OCI-LY7 (cell line): Measurements from ENCODE around the gene ELL2. TPM values are rescaled to one million over a fixed set of nuclear protein-coding genes. Genes with fewer than 3 reads are reported as not detected.

ENCODE experiments used
- BruUV-seq: library from RNA; stranded (reverse); fragments of 400-500 nt; replicated peaks from 2 replicates; lab custom pipeline; 2021; lab: Mats Ljungman, UMichigan
- CTCF ChIA-PET: fragments of 300-600 bp; sonication (Branson Sonifier 250); formaldehyde crosslinking; loops from one replicate; lab custom pipeline; 2022; ENCODE audit warnings: antibody characterized with exemption; ENCODE audit not compliant: unreplicated experiment; lab: Charles Lee
- POLR2A ChIA-PET: fragments of 300-600 bp; sonication (Branson Sonifier 250); formaldehyde crosslinking; loops from one replicate; lab custom pipeline; 2022; ENCODE audit warnings: antibody characterized with exemption; lab: Charles Lee
- DNase-seq: peaks from one replicate; pipeline ENCODE4 v3.0.0-alpha.2; 2015; ENCODE audit warnings: low spot score
- H2AFZ ChIP-seq: fragments of 200-600 bp; sonication (generic), shearing (Covaris generic); 2 replicates; pipeline ENCODE4 v1.6.1; 2014; ENCODE audit warnings: mild to moderate bottlenecking, antibody characterized with exemption, low read length, moderate library complexity
- H3K27ac ChIP-seq: fragments of 200-600 bp; sonication (generic); 2 replicates; pipeline ENCODE4 v1.5.1; 2014; ENCODE audit warnings: mixed run types, low read depth, mild to moderate bottlenecking, moderate library complexity, low read length, inconsistent platforms; ENCODE audit not compliant: poor library complexity, severe bottlenecking
- H3K36me3 ChIP-seq: fragments of 200-600 bp; sonication (generic); 2 replicates; pipeline ENCODE4 v1.6.1; 2014; ENCODE audit warnings: mild to moderate bottlenecking, antibody characterized with exemption, low read length, moderate library complexity, mixed read lengths; ENCODE audit not compliant: insufficient read depth
- H3K4me1 ChIP-seq: fragments of 200-600 bp; sonication (generic); 2 replicates; pipeline ENCODE4 v1.5.1; 2014; ENCODE audit warnings: mild to moderate bottlenecking, low read length; ENCODE audit not compliant: insufficient read depth, poor library complexity, severe bottlenecking
- H3K4me2 ChIP-seq: fragments of 200-600 bp; sonication (generic); 2 replicates; pipeline ENCODE4 v1.6.1; 2014; ENCODE audit warnings: mild to moderate bottlenecking, low read length
- H3K4me3 ChIP-seq: fragments of 200-600 bp; sonication (generic); 2 replicates; pipeline ENCODE4 v1.5.1; 2014; ENCODE audit warnings: mild to moderate bottlenecking, low read depth, low read length; ENCODE audit not compliant: poor library complexity, severe bottlenecking
- H3K79me2 ChIP-seq: fragments of 200-600 bp; sonication (generic); 2 replicates; pipeline ENCODE4 v1.6.1; 2016; ENCODE audit warnings: low read depth, mild to moderate bottlenecking, low read length, moderate library complexity, mixed read lengths; ENCODE audit not compliant: insufficient read depth
- H3K9me2 ChIP-seq: fragments of 200-600 bp; sonication (generic); 2 replicates; pipeline ENCODE4 v1.6.1; 2016; ENCODE audit warnings: mild to moderate bottlenecking, low read length, mixed read lengths; ENCODE audit not compliant: insufficient read depth
- H3K9me3 ChIP-seq: fragments of 200-600 bp; sonication (generic); 2 replicates; pipeline ENCODE4 v1.6.1; 2014; ENCODE audit warnings: mild to moderate bottlenecking, mixed run types, low read length, mixed read lengths
- H4K20me1 ChIP-seq: fragments of 200-600 bp; sonication (generic); 2 replicates; pipeline ENCODE4 v1.6.1; 2014; ENCODE audit warnings: mild to moderate bottlenecking, antibody characterized with exemption, low read length, moderate library complexity, mixed read lengths; ENCODE audit not compliant: insufficient read depth
- EZH2phosphoT487 ChIP-seq: fragments of 200-600 bp; sonication (generic); IDR thresholded peaks from 2 replicates; pipeline ENCODE4 v1.6.1; 2018; ENCODE audit warnings: low read depth, borderline replicate concordance, mild to moderate bottlenecking, mixed run types, antibody characterized with exemption, low read length, moderate library complexity, mixed read lengths
- intact Hi-C: fragments of 100-400 bp; cut with micrococcal nuclease; formaldehyde crosslinking; loops from one replicate; pipeline ENCODE4 v1.10.0; 2022; ENCODE audit not compliant: unreplicated experiment
- total RNA-seq, 2 experiments: library from RNA; depleted of rRNA in 1 of 2; stranded (reverse); fragments of >200 nt in 1 of 2; shearing (Covaris generic) in 1 of 2; gene quantifications; 2 replicates each; pipeline ENCODE4 v1.2.3, GENCODE V29; 2014 to 2022
- TF ChIP-seq, protein P1 (sequence below): fragments of 200-600 bp; sonication (generic); conservative IDR thresholded peaks from 2 replicates; pipeline ENCODE4 v1.5.1; 2014; ENCODE audit warnings: mild to moderate bottlenecking, antibody characterized with exemption, low read length, moderate library complexity, mixed read lengths

ELL2 gene
- total RNA-seq, 2 experiments from 2014 or later = 0.98 to 4.7 TPM

- POLR2A ChIA-PET = no interaction called here
- TF ChIP-seq EZH2phosphoT487 = no peak
- TF ChIP-seq, protein P1, sequence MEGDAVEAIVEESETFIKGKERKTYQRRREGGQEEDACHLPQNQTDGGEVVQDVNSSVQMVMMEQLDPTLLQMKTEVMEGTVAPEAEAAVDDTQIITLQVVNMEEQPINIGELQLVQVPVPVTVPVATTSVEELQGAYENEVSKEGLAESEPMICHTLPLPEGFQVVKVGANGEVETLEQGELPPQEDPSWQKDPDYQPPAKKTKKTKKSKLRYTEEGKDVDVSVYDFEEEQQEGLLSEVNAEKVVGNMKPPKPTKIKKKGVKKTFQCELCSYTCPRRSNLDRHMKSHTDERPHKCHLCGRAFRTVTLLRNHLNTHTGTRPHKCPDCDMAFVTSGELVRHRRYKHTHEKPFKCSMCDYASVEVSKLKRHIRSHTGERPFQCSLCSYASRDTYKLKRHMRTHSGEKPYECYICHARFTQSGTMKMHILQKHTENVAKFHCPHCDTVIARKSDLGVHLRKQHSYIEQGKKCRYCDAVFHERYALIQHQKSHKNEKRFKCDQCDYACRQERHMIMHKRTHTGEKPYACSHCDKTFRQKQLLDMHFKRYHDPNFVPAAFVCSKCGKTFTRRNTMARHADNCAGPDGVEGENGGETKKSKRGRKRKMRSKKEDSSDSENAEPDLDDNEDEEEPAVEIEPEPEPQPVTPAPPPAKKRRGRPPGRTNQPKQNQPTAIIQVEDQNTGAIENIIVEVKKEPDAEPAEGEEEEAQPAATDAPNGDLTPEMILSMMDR = no peak
- Histone ChIP-seq H3K4me3 (no peak overlapping the region), H2AFZ (no peak overlapping the region), H3K9me3 (no peaks in the 10 kb centered on the region), H4K20me1 (no peaks in the 10 kb centered on the region), H3K9me2 (no peaks in the 10 kb centered on the region), H3K4me2 (no peak overlapping the region), H3K4me1 (no peaks in the 10 kb centered on the region), H3K36me3 (no peaks in the 10 kb centered on the region), H3K79me2 (no peaks in the 10 kb centered on the region), H3K27ac (no peak overlapping the region)
- DNase-seq = no peak
- intact Hi-C loops = no loop called here
- BruUV-seq = no TSS peak
- CTCF ChIA-PET = no interaction called here
Measured at GRCh38 chr5:95895771-95896170, 65.9 kb downstream of the ELL2 start.

GRCh38 chr5:95895251-95895650, 66.4 kb downstream of the ELL2 start:
- no peaks in the 10 kb centered on the region for H3K79me2 ChIP-seq
- ChIA-PET CTCF (no interaction called here), POLR2A (interaction anchor here (0.8 kb wide), 1 partner anchor 45 kb away, joined by 4 read pairs; no protein-coding TSS in a partner anchor)
- H3K4me1 ChIP-seq = no peaks in the 10 kb centered on the region
- no peak for DNase-seq
- no peak overlapping the region for H3K4me2 ChIP-seq
- H2AFZ ChIP-seq = no peak overlapping the region
- no peaks in the 10 kb centered on the region for H4K20me1 ChIP-seq
- H3K27ac ChIP-seq = no peak overlapping the region
- no peak overlapping the region for H3K4me3 ChIP-seq
- H3K36me3 ChIP-seq = no peaks in the 10 kb centered on the region
- H3K9me2 ChIP-seq = no peaks in the 10 kb centered on the region
- TF ChIP-seq EZH2phosphoT487 = no peak
- TF ChIP-seq, protein P1 = no peak
- H3K9me3 ChIP-seq = no peaks in the 10 kb centered on the region
- intact Hi-C loops = no loop called here
- BruUV-seq = no TSS peak

DNA sequence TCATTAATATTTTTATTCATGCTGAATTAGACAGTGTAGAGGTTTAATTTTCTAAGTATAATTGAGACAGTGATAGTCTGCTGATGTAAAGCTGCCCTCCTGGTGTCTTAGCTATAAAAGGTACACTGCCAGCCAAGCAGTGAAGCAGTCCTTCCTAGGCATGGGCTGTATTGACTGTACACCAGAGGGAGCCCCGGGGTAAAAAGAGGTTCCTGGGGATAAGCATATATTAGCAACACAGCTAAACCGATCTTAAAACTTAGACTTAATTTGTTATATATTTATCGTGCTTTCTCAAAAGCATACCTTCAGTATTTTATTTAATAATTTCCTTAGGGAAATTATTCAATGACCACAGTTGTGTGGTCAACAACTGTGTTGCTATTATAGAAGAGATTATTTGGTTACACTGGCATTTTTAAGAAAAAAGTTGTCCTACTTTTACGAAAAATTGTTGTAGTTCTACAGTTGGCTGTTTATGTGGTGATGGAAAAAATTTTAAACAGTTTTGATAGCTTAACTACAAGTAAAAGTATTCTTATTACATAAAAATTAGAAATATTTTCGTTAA, 68.8 kb downstream of the ELL2 start:
- Histone ChIP-seq H3K36me3 (no peaks in the 10 kb centered on the region), H2AFZ (no peak overlapping the region), H4K20me1 (no peaks in the 10 kb centered on the region), H3K27ac (no peak overlapping the region), H3K4me1 (no peaks in the 10 kb centered on the region), H3K4me2 (no peak overlapping the region), H3K9me2 (no peaks in the 10 kb centered on the region), H3K4me3 (no peak overlapping the region), H3K9me3 (no peaks in the 10 kb centered on the region), H3K79me2 (no peaks in the 10 kb centered on the region)
- ChIA-PET POLR2A (no interaction called here), CTCF (no interaction called here)
- no peak for TF ChIP-seq EZH2phosphoT487
- TF ChIP-seq, protein P1 = peak; percentile 69
- intact Hi-C loops = no loop called here
- DNase-seq = peak; percentile 14
- no TSS peak for BruUV-seq
